LNCAP (cell line): ENCODE measurements around the gene DNAJC25.

Experiments
- CTCF ChIP-seq: fragments of 450-650 bp; IDR thresholded peaks from 2 replicates; pipeline ENCODE4 v1.5.1; 2017; ENCODE audit warnings: mild to moderate bottlenecking

The DNAJC25 gene

GRCh38 chr9:111679199-111679598 is 48.1 kb downstream of the DNAJC25 start:
- TF ChIP-seq CTCF: no peak

DNA sequence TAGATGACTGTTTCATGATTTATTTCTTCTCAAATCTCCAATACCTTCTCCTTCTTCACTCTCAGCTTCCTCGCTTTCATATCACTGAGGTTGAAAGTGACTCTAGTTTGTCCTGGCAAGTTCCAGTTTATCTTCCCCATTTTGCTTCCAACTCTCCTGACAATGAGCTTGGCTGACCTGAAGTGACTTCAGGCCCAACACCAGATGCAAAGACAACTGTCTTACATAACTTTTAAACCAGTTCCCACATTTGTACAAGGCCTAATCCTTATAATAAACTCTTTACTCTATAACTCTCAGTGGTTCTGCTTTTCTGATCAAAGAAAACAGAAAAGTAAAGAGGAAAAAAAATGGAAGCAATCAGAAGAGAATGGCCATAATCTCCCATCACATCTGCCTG is 52.3 kb downstream of the DNAJC25 start:
- TF ChIP-seq CTCF: no peak

DNA sequence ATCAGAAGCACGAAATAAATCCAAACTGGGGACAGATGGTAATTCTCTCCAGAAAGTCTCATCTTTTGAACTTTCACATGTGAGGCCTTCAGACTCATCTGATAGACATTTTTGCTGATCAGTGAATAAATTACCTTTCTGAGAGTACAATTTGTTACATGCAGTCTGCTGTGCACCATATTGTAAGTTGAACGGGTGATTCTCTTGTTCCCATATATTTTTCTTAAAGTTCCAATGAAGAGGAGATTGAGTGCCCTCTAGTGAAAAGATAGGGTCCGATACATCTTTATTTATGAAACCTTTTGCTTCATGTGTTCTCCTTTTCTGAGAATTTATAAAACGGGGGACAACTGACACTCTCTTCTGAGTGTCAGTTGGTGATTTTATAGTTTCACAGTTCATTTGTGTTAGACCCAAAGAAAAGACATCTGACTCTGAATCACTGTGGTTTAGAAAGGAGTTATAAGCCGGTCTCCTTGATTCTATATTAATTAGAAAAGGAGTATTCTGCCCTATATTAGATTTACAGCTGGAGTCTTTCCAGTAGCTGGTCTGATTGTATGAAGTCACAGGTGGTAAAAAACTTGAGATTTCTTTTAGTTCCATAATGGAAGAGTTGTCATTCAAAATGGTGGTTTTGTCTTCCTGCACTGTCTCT is 60.7 kb downstream of the DNAJC25 start:
- TF ChIP-seq CTCF: peak; percentile 63

- no peak for TF ChIP-seq CTCF
Observed at GRCh38 chr9:111696796-111697195, 65.7 kb downstream of the DNAJC25 start.

GRCh38 chr9:111700776-111701175 is 69.6 kb downstream of the DNAJC25 start:
- TF ChIP-seq CTCF: no peak
